MCF 10A (cell line): Measurements from ENCODE around the gene CNN2. TPM values are rescaled to one million over a fixed set of nuclear protein-coding genes. Genes with fewer than 3 reads are reported as not detected.

Source experiments
- BruUV-seq: library from RNA; stranded (reverse); fragments of 400-500 nt; replicated peaks from 2 replicates; lab custom pipeline; 2021; lab: Mats Ljungman, UMichigan
- CTCF ChIA-PET: fragments of 300-600 bp; sonication (Branson Sonifier 250); formaldehyde crosslinking; extraction: SDS; loops from one replicate; lab custom pipeline; 2021; ENCODE audit warnings: antibody characterized with exemption, inconsistent platforms; lab: Yijun Ruan, JAX
- POLR2A ChIA-PET: fragments of 300-600, 350-650 bp; sonication (Branson Sonifier 250); formaldehyde crosslinking; extraction: SDS; loops from one replicate; lab custom pipeline; 2020; ENCODE audit warnings: antibody characterized with exemption, inconsistent platforms; lab: Yijun Ruan, JAX
- DNase-seq: peaks from one replicate; pipeline ENCODE4 v3.0.0-alpha.2; 2018; ENCODE audit not compliant: unreplicated experiment
- H3K27ac Mint-ChIP-seq: one replicate; pipeline ENCODE4 v1.8.0; 2022; ENCODE audit warnings: mild to moderate bottlenecking, low read depth, mixed read lengths; ENCODE audit not compliant: unreplicated experiment
- H3K27me3 Mint-ChIP-seq: one replicate; pipeline ENCODE4 v1.8.0; 2022; ENCODE audit warnings: mixed read lengths; ENCODE audit not compliant: insufficient read depth, unreplicated experiment
- H3K36me3 Mint-ChIP-seq: one replicate; pipeline ENCODE4 v1.8.0; 2022; ENCODE audit warnings: mild to moderate bottlenecking, moderate library complexity, mixed read lengths; ENCODE audit not compliant: insufficient read depth, unreplicated experiment
- H3K4me1 Mint-ChIP-seq: one replicate; pipeline ENCODE4 v1.8.0; 2022; ENCODE audit warnings: mixed read lengths; ENCODE audit not compliant: insufficient read depth, unreplicated experiment
- H3K4me3 Mint-ChIP-seq: one replicate; pipeline ENCODE4 v1.8.0; 2022; ENCODE audit warnings: mild to moderate bottlenecking, moderate library complexity, mixed read lengths; ENCODE audit not compliant: unreplicated experiment
- H3K9me3 Mint-ChIP-seq: one replicate; pipeline ENCODE4 v1.8.0; 2022; ENCODE audit warnings: mixed read lengths; ENCODE audit not compliant: unreplicated experiment
- CTCF ChIP-seq: fragments of 200-600 bp; IDR thresholded peaks from one replicate; pipeline ENCODE4 v1.8.0; 2022; ENCODE audit warnings: antibody characterized with exemption, mild to moderate bottlenecking; ENCODE audit not compliant: unreplicated experiment
- intact Hi-C: fragments of 100-400 bp; cut with micrococcal nuclease; formaldehyde crosslinking; loops from 2 replicates; pipeline ENCODE4 v1.14.1; 2022
- total RNA-seq: library from RNA; stranded (reverse); gene quantifications from 2 replicates; pipeline ENCODE4 v1.2.3, GENCODE V29; 2022

CNN2 gene
- total RNA-seq, 1 experiment from 2014 or later, result 166 TPM

DNA sequence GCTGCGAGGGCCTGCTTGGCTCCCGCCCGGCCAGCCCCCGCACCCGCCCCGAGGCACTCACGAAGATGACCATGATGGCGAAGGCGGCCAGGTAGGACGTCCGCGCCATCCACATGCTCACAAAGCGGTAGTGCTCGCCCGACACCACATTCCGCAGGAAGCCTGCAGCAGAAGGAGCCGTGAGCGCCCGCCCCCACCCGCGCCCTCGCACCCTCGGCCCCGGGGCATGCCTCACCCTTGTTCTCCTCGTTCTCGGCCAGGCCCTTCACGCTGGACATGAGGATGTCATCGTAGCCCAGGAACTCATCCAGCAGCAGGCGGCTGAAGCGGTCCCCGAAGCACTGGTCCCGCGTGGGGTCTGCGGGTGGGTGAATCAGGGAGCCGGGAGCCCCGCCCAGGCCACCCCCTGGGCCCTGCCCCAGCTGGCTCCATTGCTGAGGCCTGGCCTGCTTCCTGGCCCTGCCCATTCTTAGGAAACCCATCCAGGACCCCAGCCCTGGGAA is 14.5 kb upstream of the CNN2 start:
- TF ChIP-seq CTCF, result no peak
- Mint-ChIP-seq H3K27ac (no peak overlapping the region), H3K4me3 (no peak overlapping the region), H3K4me1 (peaks cover 4% of the 10 kb centered on the region), H3K9me3 (no peaks in the 10 kb centered on the region), H3K27me3 (no peaks in the 10 kb centered on the region), H3K36me3 (peaks cover 30% of the 10 kb centered on the region)
- no TSS peak for BruUV-seq
- ChIA-PET CTCF (interaction anchor here (1.4 kb wide), 1 partner anchor 8 kb away, joined by 5 read pairs; no protein-coding TSS in a partner anchor), POLR2A (no interaction called here)
- DNase-seq, result no peak
- intact Hi-C loops, result no loop called here

DNA sequence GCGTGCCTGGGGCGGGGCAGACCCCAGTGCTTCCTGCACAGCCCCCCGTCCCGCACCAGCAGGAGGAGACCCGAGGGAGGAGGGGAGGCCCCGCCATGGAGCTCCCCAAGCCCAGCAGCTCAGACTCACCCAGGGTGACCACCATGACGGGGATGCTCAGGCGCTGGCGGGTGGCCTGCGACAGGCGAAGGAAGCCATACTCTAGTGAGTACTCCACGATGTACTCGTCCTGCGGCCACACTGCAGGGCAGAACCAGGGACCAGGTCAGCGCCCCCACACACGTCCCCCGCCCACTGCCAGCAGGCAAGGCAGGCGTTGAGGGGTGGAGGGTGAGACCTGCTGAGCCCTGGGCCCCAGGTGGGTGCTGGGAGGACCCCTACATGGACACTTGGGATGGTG is 14.1 kb upstream of the CNN2 start:
- DNase-seq, result no peak
- no peak for TF ChIP-seq CTCF
- no peak overlapping the region for H3K4me3 Mint-ChIP-seq
- BruUV-seq, result no TSS peak
- H3K27ac Mint-ChIP-seq, result no peak overlapping the region
- no peaks in the 10 kb centered on the region for H3K9me3 Mint-ChIP-seq
- ChIA-PET POLR2A (no interaction called here), CTCF (interaction anchor here (1.4 kb wide), 1 partner anchor 8 kb away, joined by 5 read pairs; no protein-coding TSS in a partner anchor)
- H3K36me3 Mint-ChIP-seq, result peaks cover 35% of the 10 kb centered on the region
- intact Hi-C loops, result no loop called here
- peaks cover 9% of the 10 kb centered on the region for H3K4me1 Mint-ChIP-seq
- no peaks in the 10 kb centered on the region for H3K27me3 Mint-ChIP-seq

DNA sequence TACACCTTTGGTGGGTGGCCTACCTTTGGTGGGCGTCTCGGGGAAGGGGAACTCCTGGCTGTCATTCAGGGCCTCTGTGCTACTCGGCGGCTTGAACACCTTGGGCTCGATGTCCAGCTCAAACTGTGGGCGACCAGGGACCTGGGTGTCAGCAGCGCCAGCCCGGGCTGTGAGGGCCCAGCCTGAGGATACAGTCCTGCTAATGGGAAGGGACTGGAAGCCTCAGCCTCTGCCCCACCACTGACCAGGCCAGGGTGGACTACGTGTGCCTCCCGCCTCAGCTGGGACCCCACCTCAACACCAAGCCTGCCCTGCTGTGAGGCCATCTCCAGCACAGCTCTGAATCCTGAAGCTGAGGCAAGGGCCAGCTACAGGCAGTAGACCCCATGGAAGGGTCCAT is 13.2 kb upstream of the CNN2 start:
- CTCF ChIA-PET, result interaction anchor here (0.9 to 1.4 kb wide), 2 partner anchors 9 to 31 kb away, joined by 3 to 5 read pairs; no protein-coding TSS in a partner anchor
- Mint-ChIP-seq H3K27me3 (no peaks in the 10 kb centered on the region), H3K27ac (no peak overlapping the region), H3K36me3 (peaks cover 39% of the 10 kb centered on the region), H3K4me1 (peaks cover 17% of the 10 kb centered on the region), H3K4me3 (no peak overlapping the region), H3K9me3 (no peaks in the 10 kb centered on the region)
- TF ChIP-seq CTCF, result no peak
- BruUV-seq, result no TSS peak
- DNase-seq, result no peak
- intact Hi-C loops, result no loop called here
- POLR2A ChIA-PET, result no interaction called here

- H3K27me3 Mint-ChIP-seq, result no peaks in the 10 kb centered on the region
- POLR2A ChIA-PET, result interaction anchor here (0.7 kb wide), 1 partner anchor 13 kb away, joined by 3 read pairs; no protein-coding TSS in a partner anchor
- DNase-seq, result no peak
- no peak overlapping the region for H3K4me3 Mint-ChIP-seq
- intact Hi-C loops, result no loop called here
- H3K9me3 Mint-ChIP-seq, result no peaks in the 10 kb centered on the region
- H3K27ac Mint-ChIP-seq, result no peak overlapping the region
- BruUV-seq, result no TSS peak
- TF ChIP-seq CTCF, result no peak
- H3K4me1 Mint-ChIP-seq, result peaks cover 17% of the 10 kb centered on the region
- H3K36me3 Mint-ChIP-seq, result peaks cover 39% of the 10 kb centered on the region
- CTCF ChIA-PET, result interaction anchor here (0.7 kb wide), 1 partner anchor 359 kb away, joined by 4 read pairs; no protein-coding TSS in a partner anchor
These were observed 12.0 kb upstream of the CNN2 start for GRCh38 chr19:1014161-1015060.
